Hepatocyte (in vitro differentiated cells): Measurements from ENCODE around the gene PACRG.

Experiments used
- CTCF ChIP-seq: fragments of 200-600 bp; sonication (generic); IDR thresholded peaks from 2 replicates; pipeline ENCODE4 v1.5.1; 2016; ENCODE audit warnings: antibody characterized with exemption, mild to moderate bottlenecking; ENCODE audit not compliant: poor library complexity
- EZH2 ChIP-seq: fragments of 200-600 bp; sonication (generic); IDR thresholded peaks from 2 replicates; pipeline ENCODE4 v1.6.1; 2016; ENCODE audit warnings: antibody characterized with exemption, mild to moderate bottlenecking, borderline replicate concordance

- no peak for TF ChIP-seq CTCF
- TF ChIP-seq EZH2 = no peak
Measured at GRCh38 chr6:162862462-162862861, 134.7 kb downstream of the PACRG start.
